Panc1 (cell line): ENCODE data around the gene RETREG1.

ENCODE experiments used
- REST ChIP-seq, 2 experiments: IDR thresholded peaks; 2 replicates each; pipeline ENCODE4 v1.6.1; 2011 to 2012; ENCODE audit warnings: low read depth in 2 of 2, control low read depth in 1 of 2, low read length in 1 of 2, mild to moderate bottlenecking in 1 of 2, moderate library complexity in 1 of 2; ENCODE audit not compliant: insufficient read depth in 1 of 2
- TF ChIP-seq, protein P1 (sequence below): fragments of 450-650 bp; IDR thresholded peaks from 2 replicates; pipeline ENCODE4 v1.5.1; 2017; ENCODE audit warnings: mild to moderate bottlenecking

DNA sequence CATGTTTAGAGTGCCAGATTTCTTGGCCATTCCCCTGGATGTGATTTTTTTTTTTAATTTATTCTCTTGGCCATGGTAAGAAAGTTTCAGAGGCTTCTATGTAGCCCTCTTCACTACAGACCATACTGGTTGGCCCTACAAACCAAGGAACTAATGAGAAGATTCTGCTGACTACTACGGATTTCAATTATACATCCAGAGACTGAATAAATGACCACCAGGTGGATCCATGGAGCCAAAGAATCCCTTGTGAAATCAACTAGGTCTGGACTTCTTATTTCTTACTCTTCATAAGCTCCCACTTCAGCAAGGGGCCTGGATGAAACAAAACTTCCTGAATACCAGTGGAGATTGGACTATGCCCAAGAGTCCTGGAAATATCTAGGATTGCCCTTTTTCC is 178.8 kb downstream of the RETREG1 start:
- TF ChIP-seq, protein P1, sequence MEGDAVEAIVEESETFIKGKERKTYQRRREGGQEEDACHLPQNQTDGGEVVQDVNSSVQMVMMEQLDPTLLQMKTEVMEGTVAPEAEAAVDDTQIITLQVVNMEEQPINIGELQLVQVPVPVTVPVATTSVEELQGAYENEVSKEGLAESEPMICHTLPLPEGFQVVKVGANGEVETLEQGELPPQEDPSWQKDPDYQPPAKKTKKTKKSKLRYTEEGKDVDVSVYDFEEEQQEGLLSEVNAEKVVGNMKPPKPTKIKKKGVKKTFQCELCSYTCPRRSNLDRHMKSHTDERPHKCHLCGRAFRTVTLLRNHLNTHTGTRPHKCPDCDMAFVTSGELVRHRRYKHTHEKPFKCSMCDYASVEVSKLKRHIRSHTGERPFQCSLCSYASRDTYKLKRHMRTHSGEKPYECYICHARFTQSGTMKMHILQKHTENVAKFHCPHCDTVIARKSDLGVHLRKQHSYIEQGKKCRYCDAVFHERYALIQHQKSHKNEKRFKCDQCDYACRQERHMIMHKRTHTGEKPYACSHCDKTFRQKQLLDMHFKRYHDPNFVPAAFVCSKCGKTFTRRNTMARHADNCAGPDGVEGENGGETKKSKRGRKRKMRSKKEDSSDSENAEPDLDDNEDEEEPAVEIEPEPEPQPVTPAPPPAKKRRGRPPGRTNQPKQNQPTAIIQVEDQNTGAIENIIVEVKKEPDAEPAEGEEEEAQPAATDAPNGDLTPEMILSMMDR: peak; percentile 30; the same call in 1 of the 2 replicates
- no peak for TF ChIP-seq REST (IDR thresholded peaks at IDR 0.05; ENCODE audit: insufficient read depth in 1 of 2, low read depth in 2 of 2, low read length in 1 of 2)
